Measurements from ENCODE around the gene MID1. TPM values are rescaled to one million over a fixed set of nuclear protein-coding genes. Genes with fewer than 3 reads are reported as not detected.

The MID1 gene
- total and polyA plus RNA-seq, 4 donors: 3.4 to 34.7 (median 19.0) TPM

DNA sequence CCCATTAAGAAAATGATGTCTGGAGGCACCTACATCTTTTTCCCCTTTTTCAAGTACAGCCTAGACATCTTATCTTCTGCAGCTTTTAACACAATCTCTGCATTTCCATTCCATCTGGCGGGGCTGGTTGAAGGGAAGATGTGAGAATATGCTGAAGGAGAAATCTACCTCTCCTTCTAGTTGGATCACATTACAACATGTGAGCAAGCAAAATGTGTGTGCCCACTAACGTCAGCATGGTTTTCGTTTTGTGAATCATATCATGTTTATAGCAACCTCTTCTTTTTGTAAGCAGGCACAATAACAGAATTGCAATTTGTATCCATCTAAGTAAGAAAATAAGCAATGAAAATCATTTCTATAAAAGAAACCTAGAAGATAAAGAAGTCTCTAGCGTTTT, 28.9 kb upstream of the MID1 start:
- no peaks in the 10 kb centered on the region for H3K4me1 ChIP-seq (ENCODE audit: control insufficient read depth in 1 of 2, insufficient read depth in 2 of 2, low read length in 2 of 2)
- no peaks in the 10 kb centered on the region for H3K27me3 ChIP-seq (ENCODE audit: control insufficient read depth in 1 of 2, insufficient read depth in 2 of 2, low read length in 1 of 2)
- ATAC-seq (ENCODE audit: low FRiP score): no peak
- H3K36me3 ChIP-seq (ENCODE audit: control insufficient read depth in 1 of 2, insufficient read depth in 2 of 2, low read length in 1 of 2): no peaks in the 10 kb centered on the region
- no peak for DNase-seq
- no peaks in the 10 kb centered on the region for H3K9me3 ChIP-seq (ENCODE audit: control insufficient read depth, low read length)
- no peak overlapping the region for H3K4me3 ChIP-seq (ENCODE audit: low read length in 2 of 2)
- 51 to 66% methylated on average over 4 of the region's 4 CpGs for WGBS, 2 donors
- intact Hi-C loops (cut with DNase I): no loop called here
- H3K27ac ChIP-seq (ENCODE audit: low read depth in 1 of 2, low read length in 2 of 2): no peak overlapping the region

DNA sequence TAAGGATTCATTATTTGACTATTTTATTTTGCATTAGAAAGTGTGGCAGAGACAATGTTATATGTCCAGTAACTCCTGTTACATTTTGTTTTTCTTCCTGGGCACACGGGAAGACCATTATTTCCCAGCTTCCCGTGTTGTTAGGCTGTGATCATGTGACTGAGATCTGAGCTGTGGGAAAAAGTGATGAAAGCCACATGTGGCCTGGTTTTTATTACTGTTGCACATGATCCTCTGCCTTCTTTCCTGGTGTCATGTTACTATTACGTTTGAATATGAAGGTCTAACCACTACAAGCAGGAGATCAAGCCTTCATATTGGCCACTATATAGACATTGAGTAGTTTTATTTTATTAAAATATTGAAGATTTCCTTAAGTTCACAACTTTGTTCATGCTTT, 28.2 kb upstream of the MID1 start:
- DNase-seq (no peak), ATAC-seq (ENCODE audit: low FRiP score) (no peak)
- Histone ChIP-seq H3K27ac (ENCODE audit: low read depth in 1 of 2, low read length in 2 of 2) (no peak overlapping the region), H3K4me3 (ENCODE audit: low read length in 2 of 2) (no peak overlapping the region), H3K36me3 (ENCODE audit: control insufficient read depth in 1 of 2, insufficient read depth in 2 of 2, low read length in 1 of 2) (no peaks in the 10 kb centered on the region), H3K4me1 (ENCODE audit: control insufficient read depth in 1 of 2, insufficient read depth in 2 of 2, low read length in 2 of 2) (no peaks in the 10 kb centered on the region), H3K27me3 (ENCODE audit: control insufficient read depth in 1 of 2, insufficient read depth in 2 of 2, low read length in 1 of 2) (no peaks in the 10 kb centered on the region), H3K9me3 (ENCODE audit: control insufficient read depth, low read length) (no peaks in the 10 kb centered on the region)
- intact Hi-C loops (cut with DNase I): no loop called here
- WGBS, 2 donors: 27 to 41% methylated on average over 3 of the region's 3 CpGs

DNA sequence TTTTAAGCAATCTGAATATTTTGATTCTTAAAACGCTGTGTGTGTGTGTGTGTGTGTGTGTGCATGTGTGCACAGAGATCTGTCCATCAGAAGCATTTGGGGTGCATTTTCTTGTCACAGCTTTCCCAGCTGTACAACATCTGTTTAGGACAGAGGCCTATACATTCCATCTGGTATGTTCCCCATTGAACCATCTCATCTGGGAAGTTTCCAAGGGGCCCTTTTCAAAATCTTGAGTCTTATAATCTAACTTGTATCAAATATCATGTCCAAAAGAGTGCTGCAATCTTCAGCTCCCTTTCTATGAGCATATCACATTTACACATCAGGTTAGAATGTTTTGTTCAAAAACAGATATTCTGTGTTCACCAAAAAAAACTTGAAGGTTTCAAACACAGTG, 16.5 kb upstream of the MID1 start:
- Histone ChIP-seq H3K4me1 (ENCODE audit: control insufficient read depth in 1 of 2, insufficient read depth in 2 of 2, low read length in 2 of 2) (no peaks in the 10 kb centered on the region), H3K9me3 (ENCODE audit: control insufficient read depth, low read length) (no peaks in the 10 kb centered on the region), H3K27me3 (ENCODE audit: control insufficient read depth in 1 of 2, insufficient read depth in 2 of 2, low read length in 1 of 2) (no peaks in the 10 kb centered on the region), H3K27ac (ENCODE audit: low read depth in 1 of 2, low read length in 2 of 2) (no peak overlapping the region), H3K4me3 (ENCODE audit: low read length in 2 of 2) (no peak overlapping the region), H3K36me3 (ENCODE audit: control insufficient read depth in 1 of 2, insufficient read depth in 2 of 2, low read length in 1 of 2) (no peaks in the 10 kb centered on the region)
- intact Hi-C loops (cut with DNase I): loop anchor here (2.0 to 5.0 kb wide), 2 partner anchors 445 to 448 kb away; no protein-coding TSS in a partner anchor
- no peak for DNase-seq
- no peak for ATAC-seq (ENCODE audit: low FRiP score)
- WGBS, 2 donors: 45 to 47% methylated on average over 1 of the region's 1 CpG

DNA sequence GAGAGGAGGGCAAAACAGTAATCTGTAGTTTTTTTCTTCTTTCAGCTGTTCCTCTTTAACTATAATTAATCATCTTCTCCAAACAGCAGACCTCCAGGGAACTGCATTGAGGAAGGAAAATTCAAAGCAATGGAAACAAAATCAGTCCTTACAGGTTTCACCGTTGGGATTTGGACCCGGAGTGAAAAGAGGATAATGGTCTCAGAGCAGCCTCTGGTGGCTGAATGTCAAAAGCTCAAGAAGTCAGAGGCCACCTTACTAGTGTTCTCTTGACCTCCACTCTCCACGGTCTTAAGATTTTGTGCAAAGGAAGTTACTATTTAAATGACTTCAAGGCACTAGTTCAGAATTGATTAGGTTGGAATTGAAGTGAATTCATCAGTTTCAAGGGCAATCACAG, 16.0 kb upstream of the MID1 start:
- intact Hi-C loops (cut with DNase I): loop anchor here (2.0 to 5.0 kb wide), 2 partner anchors 444 to 448 kb away; no protein-coding TSS in a partner anchor
- Histone ChIP-seq H3K4me1 (ENCODE audit: control insufficient read depth in 1 of 2, insufficient read depth in 2 of 2, low read length in 2 of 2) (no peaks in the 10 kb centered on the region), H3K27me3 (ENCODE audit: control insufficient read depth in 1 of 2, insufficient read depth in 2 of 2, low read length in 1 of 2) (no peaks in the 10 kb centered on the region), H3K27ac (ENCODE audit: low read depth in 1 of 2, low read length in 2 of 2) (no peak overlapping the region), H3K9me3 (ENCODE audit: control insufficient read depth, low read length) (no peaks in the 10 kb centered on the region), H3K36me3 (ENCODE audit: control insufficient read depth in 1 of 2, insufficient read depth in 2 of 2, low read length in 1 of 2) (no peaks in the 10 kb centered on the region), H3K4me3 (ENCODE audit: low read length in 2 of 2) (peak overlapping the region in 1 of 2 donors; percentile 34)
- no peak for DNase-seq
- no peak for ATAC-seq (ENCODE audit: low FRiP score)
- WGBS, 2 donors: 0 to 14% methylated on average over 3 of the region's 3 CpGs

DNA sequence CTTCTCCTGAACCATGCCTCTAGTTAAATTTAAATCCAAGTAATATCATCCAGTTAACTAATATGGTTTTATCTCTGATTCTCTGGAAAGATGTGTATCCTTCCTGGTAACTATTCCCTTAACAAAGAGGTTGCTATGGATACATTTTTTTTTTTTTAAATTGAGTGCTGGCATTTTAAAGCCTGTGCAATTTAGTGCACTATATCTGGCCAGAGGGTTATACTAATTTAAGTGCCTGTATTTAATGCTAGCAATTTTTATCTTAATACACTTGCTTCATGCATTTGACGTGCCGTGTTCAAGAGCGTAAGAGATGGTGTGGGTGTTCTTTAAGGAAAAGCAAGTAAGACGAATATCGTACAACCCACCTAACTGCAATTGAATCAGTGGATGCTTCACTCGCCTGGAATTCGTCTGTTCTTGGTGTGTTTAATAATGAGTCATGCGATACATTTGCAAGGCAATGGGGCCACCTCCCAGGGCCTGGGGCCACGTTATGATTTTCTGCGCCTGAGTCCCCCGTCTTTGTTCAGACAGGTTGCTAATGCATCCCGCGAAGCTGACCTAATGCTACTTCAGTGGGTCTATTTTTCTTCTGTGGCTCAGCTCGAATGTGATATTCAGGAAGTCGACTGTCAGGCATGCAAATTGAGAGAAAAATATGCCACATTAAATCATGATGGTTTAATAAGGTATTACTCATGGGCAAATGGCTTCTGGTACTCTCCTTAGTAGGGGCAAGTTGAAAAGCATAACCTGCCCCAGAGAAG, 14.2 kb upstream of the MID1 start:
- ATAC-seq (ENCODE audit: low FRiP score) (no peak), DNase-seq (no peak)
- no peak overlapping the region for H3K4me3 ChIP-seq (ENCODE audit: low read length in 2 of 2)
- no peaks in the 10 kb centered on the region for H3K4me1 ChIP-seq (ENCODE audit: control insufficient read depth in 1 of 2, insufficient read depth in 2 of 2, low read length in 2 of 2)
- H3K27ac ChIP-seq (ENCODE audit: low read depth in 1 of 2, low read length in 2 of 2): no peak overlapping the region
- H3K36me3 ChIP-seq (ENCODE audit: control insufficient read depth in 1 of 2, insufficient read depth in 2 of 2, low read length in 1 of 2): no peaks in the 10 kb centered on the region
- H3K27me3 ChIP-seq (ENCODE audit: control insufficient read depth in 1 of 2, insufficient read depth in 2 of 2, low read length in 1 of 2): no peaks in the 10 kb centered on the region
- 41 to 43% methylated on average over 15 of the region's 15 CpGs for WGBS, 2 donors
- intact Hi-C loops (cut with DNase I): loop anchor here in 1 of 2 donors (5.0 kb wide), 1 partner anchor 442 kb away; no protein-coding TSS in a partner anchor
- no peaks in the 10 kb centered on the region for H3K9me3 ChIP-seq (ENCODE audit: control insufficient read depth, low read length)

DNA sequence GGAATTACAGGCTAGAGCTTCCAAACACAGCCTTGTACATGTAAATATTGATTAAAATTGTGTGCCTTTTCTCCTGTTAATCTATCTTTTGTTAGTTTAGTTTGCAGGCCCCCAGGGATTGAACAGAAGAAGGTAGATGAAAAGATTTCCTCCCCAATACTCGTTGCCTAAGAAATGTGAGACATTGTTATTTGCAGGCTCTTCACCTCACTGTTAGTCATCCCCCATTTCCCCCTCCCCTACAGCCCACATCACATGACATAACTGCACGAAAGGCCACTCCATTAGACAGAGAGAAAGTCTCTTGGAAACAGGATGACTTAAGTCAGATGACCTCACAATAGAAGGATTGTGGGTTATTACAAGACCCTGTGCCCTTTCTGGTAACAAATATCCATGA, 13.3 kb upstream of the MID1 start:
- Histone ChIP-seq H3K4me1 (ENCODE audit: control insufficient read depth in 1 of 2, insufficient read depth in 2 of 2, low read length in 2 of 2) (no peaks in the 10 kb centered on the region), H3K4me3 (ENCODE audit: low read length in 2 of 2) (no peak overlapping the region), H3K9me3 (ENCODE audit: control insufficient read depth, low read length) (no peaks in the 10 kb centered on the region), H3K36me3 (ENCODE audit: control insufficient read depth in 1 of 2, insufficient read depth in 2 of 2, low read length in 1 of 2) (no peaks in the 10 kb centered on the region), H3K27me3 (ENCODE audit: control insufficient read depth in 1 of 2, insufficient read depth in 2 of 2, low read length in 1 of 2) (no peaks in the 10 kb centered on the region), H3K27ac (ENCODE audit: low read depth in 1 of 2, low read length in 2 of 2) (no peak overlapping the region)
- WGBS, 2 donors: 2 to 14% methylated on average over 2 of the region's 2 CpGs
- ATAC-seq (ENCODE audit: low FRiP score) (peak; percentile 64), DNase-seq (no peak)
- intact Hi-C loops (cut with DNase I): no loop called here

DNA sequence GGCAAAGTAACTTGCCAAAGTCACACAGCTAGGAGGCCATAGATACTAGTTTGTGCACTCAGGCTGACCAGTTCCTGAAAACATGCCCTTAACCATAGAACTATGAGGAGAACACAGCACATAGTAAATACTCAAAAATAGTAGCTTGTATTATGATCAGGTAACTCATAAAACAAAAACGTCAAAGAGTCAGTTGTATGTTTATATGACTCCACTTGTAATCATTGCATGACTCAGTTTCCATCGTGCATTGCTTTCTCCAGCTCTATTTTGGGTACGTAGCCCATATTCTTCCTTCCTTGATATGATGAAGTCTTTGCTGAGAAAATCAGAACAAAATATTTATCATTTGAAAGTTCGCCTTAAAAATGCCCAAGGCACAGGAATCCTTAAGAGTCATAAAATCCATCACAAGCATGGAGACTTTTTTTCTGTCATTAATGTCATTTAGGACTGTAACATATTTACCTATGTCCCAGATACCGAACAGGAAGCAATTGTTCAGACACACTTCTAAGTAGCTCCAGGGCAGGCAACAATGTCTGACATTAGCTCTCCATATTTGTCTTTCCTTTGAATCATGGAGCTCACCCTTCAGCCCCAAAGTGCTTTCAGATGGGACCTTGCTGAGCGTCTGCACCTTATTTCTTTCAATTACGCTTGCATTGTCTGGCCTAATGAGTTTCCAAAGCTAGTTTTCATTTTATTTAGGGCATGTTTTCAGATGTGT, 11.2 kb upstream of the MID1 start:
- WGBS, 2 donors: 76 to 89% methylated on average over 7 of the region's 7 CpGs
- H3K9me3 ChIP-seq (ENCODE audit: control insufficient read depth, low read length): no peaks in the 10 kb centered on the region
- H3K4me3 ChIP-seq (ENCODE audit: low read length in 2 of 2): no peak overlapping the region
- no peaks in the 10 kb centered on the region for H3K27me3 ChIP-seq (ENCODE audit: control insufficient read depth in 1 of 2, insufficient read depth in 2 of 2, low read length in 1 of 2)
- DNase-seq: no peak
- ATAC-seq (ENCODE audit: low FRiP score): no peak
- no peaks in the 10 kb centered on the region for H3K4me1 ChIP-seq (ENCODE audit: control insufficient read depth in 1 of 2, insufficient read depth in 2 of 2, low read length in 2 of 2)
- intact Hi-C loops (cut with DNase I): no loop called here
- no peak overlapping the region for H3K27ac ChIP-seq (ENCODE audit: low read depth in 1 of 2, low read length in 2 of 2)
- no peaks in the 10 kb centered on the region for H3K36me3 ChIP-seq (ENCODE audit: control insufficient read depth in 1 of 2, insufficient read depth in 2 of 2, low read length in 1 of 2)

DNA sequence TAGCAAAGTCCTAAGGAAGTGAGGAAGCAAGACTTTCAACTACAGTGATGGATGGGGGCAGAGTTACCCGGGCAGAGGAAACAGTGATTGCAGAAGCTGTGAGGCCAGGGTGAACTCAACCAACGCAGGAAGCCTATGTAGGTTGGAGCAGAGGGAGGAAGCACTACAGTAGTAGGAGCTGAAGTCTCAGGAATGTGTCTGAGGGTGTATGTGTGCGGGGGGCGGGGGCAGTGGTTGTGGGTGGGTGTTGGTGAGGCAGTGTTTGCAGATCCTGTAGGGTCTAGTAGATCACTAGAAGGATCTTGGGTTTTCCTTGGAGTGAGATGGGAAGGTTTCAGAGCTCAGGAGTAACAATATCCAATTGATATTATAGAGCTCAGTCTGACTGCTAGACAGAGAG, 9.9 kb upstream of the MID1 start:
- Histone ChIP-seq H3K27me3 (ENCODE audit: control insufficient read depth in 1 of 2, insufficient read depth in 2 of 2, low read length in 1 of 2) (no peaks in the 10 kb centered on the region), H3K9me3 (ENCODE audit: control insufficient read depth, low read length) (no peaks in the 10 kb centered on the region), H3K4me1 (ENCODE audit: control insufficient read depth in 1 of 2, insufficient read depth in 2 of 2, low read length in 2 of 2) (no peaks in the 10 kb centered on the region), H3K36me3 (ENCODE audit: control insufficient read depth in 1 of 2, insufficient read depth in 2 of 2, low read length in 1 of 2) (no peaks in the 10 kb centered on the region), H3K27ac (ENCODE audit: low read depth in 1 of 2, low read length in 2 of 2) (no peak overlapping the region), H3K4me3 (ENCODE audit: low read length in 2 of 2) (no peak overlapping the region)
- DNase-seq: no peak
- 58 to 79% methylated on average over 4 of the region's 4 CpGs for WGBS, 2 donors
- ATAC-seq (ENCODE audit: low FRiP score): no peak
- intact Hi-C loops (cut with DNase I): no loop called here

DNA sequence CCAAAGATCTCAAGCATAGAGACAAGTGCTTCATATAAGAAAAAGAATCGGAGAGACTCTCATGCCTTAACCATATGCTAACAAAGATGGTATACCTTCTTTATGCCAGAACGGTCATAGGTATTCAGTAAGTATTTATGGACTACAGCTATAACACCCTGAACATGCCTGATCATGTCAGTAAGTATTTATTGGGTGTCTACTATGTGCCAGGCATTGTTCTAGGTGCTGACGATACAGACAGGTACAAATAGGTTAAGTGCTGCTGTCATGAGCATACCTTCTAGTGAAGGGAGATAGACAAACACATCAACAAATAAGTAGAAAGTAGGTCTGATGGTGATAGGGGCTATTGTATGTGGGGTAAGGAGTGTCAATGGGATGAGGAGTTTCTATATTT, 9.5 kb upstream of the MID1 start:
- Histone ChIP-seq H3K4me1 (ENCODE audit: control insufficient read depth in 1 of 2, insufficient read depth in 2 of 2, low read length in 2 of 2) (no peaks in the 10 kb centered on the region), H3K36me3 (ENCODE audit: control insufficient read depth in 1 of 2, insufficient read depth in 2 of 2, low read length in 1 of 2) (no peaks in the 10 kb centered on the region), H3K4me3 (ENCODE audit: low read length in 2 of 2) (no peak overlapping the region), H3K9me3 (ENCODE audit: control insufficient read depth, low read length) (no peaks in the 10 kb centered on the region), H3K27me3 (ENCODE audit: control insufficient read depth in 1 of 2, insufficient read depth in 2 of 2, low read length in 1 of 2) (no peaks in the 10 kb centered on the region), H3K27ac (ENCODE audit: low read depth in 1 of 2, low read length in 2 of 2) (no peak overlapping the region)
- ATAC-seq (ENCODE audit: low FRiP score) (no peak), DNase-seq (no peak)
- intact Hi-C loops (cut with DNase I): no loop called here
- WGBS, 2 donors: 91 to 97% methylated on average over 3 of the region's 3 CpGs

All from aorta (tissue), 5 donors.